Endothelial cell of umbilical vein (primary cell): Measurements from ENCODE around the gene AMDHD2. TPM values are rescaled to one million over a fixed set of nuclear protein-coding genes. Genes with fewer than 3 reads are reported as not detected.

ENCODE experiments used
- BruUV-seq: library from RNA; stranded (reverse); fragments of 400-500 nt; replicated peaks from 2 replicates; lab custom pipeline; 2021; lab: Mats Ljungman, UMichigan
- CTCF ChIA-PET: fragments of 300-600, 350-600 bp; sonication (Branson Sonifier 250); formaldehyde crosslinking; loops from one replicate; lab custom pipeline; 2021; ENCODE audit warnings: antibody characterized with exemption, inconsistent platforms; lab: Charles Lee
- POLR2A ChIA-PET: fragments of 300-600, 350-600 bp; sonication (Branson Sonifier 250); formaldehyde crosslinking; loops from one replicate; lab custom pipeline; 2021; ENCODE audit warnings: antibody characterized with exemption, inconsistent platforms; lab: Charles Lee
- DNase-seq: peaks from one replicate; pipeline ENCODE4 v3.0.0-alpha.2; 2011; ENCODE audit warnings: low read depth, low spot score
- FAIRE-seq: peaks from 2 replicates; lab custom pipeline; 2011; peaks lifted over from hg19 to GRCh38; lab: Jason Lieb, UNC
- H2AFZ ChIP-seq: 2 replicates; pipeline ENCODE4 v1.6.0; 2012; ENCODE audit warnings: low read depth, low read length, control low read depth, inconsistent platforms
- H3K27ac ChIP-seq: 2 replicates; pipeline ENCODE4 v1.5.1; 2011; ENCODE audit warnings: low read depth, mild to moderate bottlenecking, control low read depth, low read length, moderate library complexity; ENCODE audit not compliant: insufficient read depth
- H3K27me3 ChIP-seq, 2 experiments: 2 replicates each; pipeline versions ENCODE4 v1.6.0 to v1.6.1; 2011; ENCODE audit warnings: low read length in 2 of 2, mixed read lengths in 1 of 2; ENCODE audit not compliant: control insufficient read depth in 2 of 2, insufficient read depth in 2 of 2
- H3K36me3 ChIP-seq, 2 experiments: 2 replicates in 1 of 2; 3 replicates in 1 of 2; pipeline ENCODE4 v1.5.1; 2011; ENCODE audit warnings: low read length in 2 of 2, mild to moderate bottlenecking in 1 of 2, moderate library complexity in 1 of 2; ENCODE audit not compliant: control insufficient read depth in 2 of 2, insufficient read depth in 2 of 2; ENCODE audit errors: extremely low read depth in 1 of 2
- H3K4me1 ChIP-seq: 3 replicates; pipeline ENCODE4 v1.5.1; 2011; ENCODE audit warnings: mild to moderate bottlenecking, low read length; ENCODE audit not compliant: control insufficient read depth, insufficient read depth; ENCODE audit errors: extremely low read depth
- H3K4me2 ChIP-seq: 2 replicates; pipeline ENCODE4 v1.6.1; 2011; ENCODE audit warnings: low read length, control low read depth, mixed read lengths; ENCODE audit not compliant: insufficient read depth
- H3K4me3 ChIP-seq, 3 experiments: fragments of 200-600 bp in 1 of 3; sonication (generic), shearing (Covaris generic) in 1 of 3; replicated peaks in 1 of 3; 2 replicates each; pipeline ENCODE4 v1.5.1; 2011 to 2016; ENCODE audit warnings: control low read depth in 3 of 3, low read length in 3 of 3, mild to moderate bottlenecking in 2 of 3, inconsistent platforms in 1 of 3, low read depth in 1 of 3, moderate library complexity in 1 of 3; ENCODE audit not compliant: insufficient read depth in 1 of 3
- H3K79me2 ChIP-seq: 2 replicates; pipeline ENCODE4 v1.6.0; 2012; ENCODE audit warnings: low read length, inconsistent platforms; ENCODE audit not compliant: control insufficient read depth, insufficient read depth
- H3K9ac ChIP-seq: replicated peaks from 2 replicates; pipeline ENCODE3; 2011; ENCODE audit warnings: low read length, control low read depth; ENCODE audit not compliant: insufficient read depth; ENCODE audit errors: extremely low read depth
- H3K9me1 ChIP-seq: replicated peaks from 3 replicates; pipeline ENCODE4 v1.6.0; 2011; ENCODE audit warnings: mild to moderate bottlenecking, low read length; ENCODE audit not compliant: control insufficient read depth, insufficient read depth; ENCODE audit errors: extremely low read depth
- H3K9me3 ChIP-seq: replicated peaks from 2 replicates; pipeline ENCODE4 v1.5.1; 2012; ENCODE audit warnings: low read length, inconsistent platforms; ENCODE audit not compliant: control insufficient read depth, insufficient read depth
- H4K20me1 ChIP-seq: replicated peaks from 2 replicates; pipeline ENCODE3; 2011; ENCODE audit warnings: mild to moderate bottlenecking, low read length; ENCODE audit not compliant: control insufficient read depth, insufficient read depth; ENCODE audit errors: extremely low read depth
- EZH2 ChIP-seq: IDR thresholded peaks from 2 replicates; pipeline ENCODE4 v1.6.1; 2012; ENCODE audit warnings: borderline replicate concordance, low read depth, mild to moderate bottlenecking, moderate library complexity, low read length, inconsistent platforms; ENCODE audit not compliant: severe bottlenecking
- FOS ChIP-seq: IDR thresholded peaks from 2 replicates; pipeline ENCODE4 v1.6.1; 2011; ENCODE audit warnings: mild to moderate bottlenecking, low read length, moderate library complexity, borderline replicate concordance; ENCODE audit not compliant: insufficient read depth
- GATA2 ChIP-seq: IDR thresholded peaks from 2 replicates; pipeline ENCODE4 v1.7.0; 2011; ENCODE audit warnings: low read depth, mild to moderate bottlenecking, moderate library complexity, mixed read lengths, low read length; ENCODE audit not compliant: insufficient read length, insufficient read depth
- JUN ChIP-seq: IDR thresholded peaks from 2 replicates; pipeline ENCODE4 v1.6.1; 2011; ENCODE audit warnings: borderline replicate concordance, low read depth; ENCODE audit not compliant: insufficient read length, insufficient read depth
- MAX ChIP-seq: IDR thresholded peaks from 2 replicates; pipeline ENCODE4 v1.6.1; 2011; ENCODE audit not compliant: insufficient read depth, insufficient read length
- MYC ChIP-seq: IDR thresholded peaks from one replicate; pipeline ENCODE4 v1.6.1; 2011; ENCODE audit warnings: mild to moderate bottlenecking, low read depth, low read length
- POLR2A ChIP-seq: IDR thresholded peaks from 2 replicates; pipeline ENCODE4 v1.6.1; 2012; ENCODE audit warnings: low read depth, mild to moderate bottlenecking, control low read depth, low read length
- POLR2AphosphoS5 ChIP-seq: IDR thresholded peaks from 2 replicates; pipeline ENCODE4 v1.6.1; 2012; ENCODE audit warnings: low read depth, mild to moderate bottlenecking, control low read depth, low read length, moderate library complexity; ENCODE audit not compliant: insufficient read depth
- dilution Hi-C: fragments of 300-500 bp; cut with MboI; formaldehyde crosslinking; loops from one replicate; pipeline ENCODE4 v1.15.0; 2019; ENCODE audit warnings: low sequenced_read_pairs; ENCODE audit not compliant: extremely low pct_ligation_motif_present
- intact Hi-C: fragments of 100-400 bp; cut with micrococcal nuclease; formaldehyde crosslinking; loops from one replicate; pipeline ENCODE4 v1.10.0; 2022
- polyA plus RNA-seq, 4 experiments: library from polyadenylated mRNA; depleted of rRNA in 3 of 4; stranded (reverse) in 3 of 4; unstranded in 1 of 4; fragments of >200 nt; gene quantifications; 2 replicates each; pipeline versions ENCODE4 v1.2.1 to v1.2.3, GENCODE V29; 2011 to 2012; ENCODE audit warnings: missing spikeins in 1 of 4
- total RNA-seq: library from RNA; stranded (reverse); gene quantifications from 2 replicates; pipeline ENCODE4 v1.2.3, GENCODE V29; 2021
- TF ChIP-seq, protein P1 (sequence below), 2 donors: IDR thresholded peaks; 1 replicate in 1 of 2; 2 replicates in 1 of 2; pipeline ENCODE4 v1.5.1; 2011; ENCODE audit warnings: low read length in 2 of 2, mild to moderate bottlenecking in 2 of 2, moderate library complexity in 2 of 2, control low read depth in 1 of 2, inconsistent platforms in 1 of 2, low read depth in 1 of 2; ENCODE audit not compliant: insufficient read depth in 1 of 2; ENCODE audit errors: extremely low read depth in 1 of 2

The AMDHD2 gene
- total and polyA plus RNA-seq, 2 donors (not counting 3 experiments of a cell fraction or from before 2014, with no cell fraction given), result 39.4 to 59.5 TPM

DNA sequence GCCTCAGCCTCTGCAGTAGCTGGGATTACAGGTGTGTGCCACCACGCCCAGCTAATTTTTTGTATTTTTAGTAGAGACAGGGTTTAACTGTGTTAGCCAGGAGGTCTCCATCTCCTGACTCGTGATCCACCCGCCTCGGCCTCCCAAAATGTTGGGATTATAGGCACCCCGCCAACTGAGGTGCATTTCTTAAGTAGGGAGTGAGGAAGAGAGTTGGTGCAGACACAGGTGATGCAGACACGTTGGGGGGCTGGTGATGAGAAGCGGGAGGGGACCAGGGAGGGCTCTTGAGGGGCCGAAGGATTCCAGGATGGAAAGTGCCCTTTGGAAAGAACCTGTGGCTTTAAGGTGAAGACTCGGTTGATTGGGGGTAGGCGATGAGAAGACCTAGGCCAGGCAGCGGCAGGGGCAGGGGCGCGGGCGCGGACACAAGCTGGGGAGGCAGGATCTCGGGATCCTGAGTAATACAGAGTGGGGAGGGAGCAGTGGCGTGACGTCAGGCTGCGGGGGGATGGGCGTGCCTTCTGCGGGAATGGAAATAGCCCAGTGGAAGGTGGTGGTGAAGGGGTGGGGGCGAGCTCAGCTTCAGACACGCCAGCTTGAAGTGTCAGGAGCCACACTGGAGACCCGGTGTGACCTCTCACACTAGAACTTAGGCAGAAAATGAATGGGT is 8.9 kb upstream of the AMDHD2 start:
- TF ChIP-seq FOS (no peak), JUN (no peak), MYC (no peak), POLR2A (no peak), POLR2AphosphoS5 (no peak), GATA2 (no peak), MAX (no peak), EZH2 (no peak)
- TF ChIP-seq, protein P1, sequence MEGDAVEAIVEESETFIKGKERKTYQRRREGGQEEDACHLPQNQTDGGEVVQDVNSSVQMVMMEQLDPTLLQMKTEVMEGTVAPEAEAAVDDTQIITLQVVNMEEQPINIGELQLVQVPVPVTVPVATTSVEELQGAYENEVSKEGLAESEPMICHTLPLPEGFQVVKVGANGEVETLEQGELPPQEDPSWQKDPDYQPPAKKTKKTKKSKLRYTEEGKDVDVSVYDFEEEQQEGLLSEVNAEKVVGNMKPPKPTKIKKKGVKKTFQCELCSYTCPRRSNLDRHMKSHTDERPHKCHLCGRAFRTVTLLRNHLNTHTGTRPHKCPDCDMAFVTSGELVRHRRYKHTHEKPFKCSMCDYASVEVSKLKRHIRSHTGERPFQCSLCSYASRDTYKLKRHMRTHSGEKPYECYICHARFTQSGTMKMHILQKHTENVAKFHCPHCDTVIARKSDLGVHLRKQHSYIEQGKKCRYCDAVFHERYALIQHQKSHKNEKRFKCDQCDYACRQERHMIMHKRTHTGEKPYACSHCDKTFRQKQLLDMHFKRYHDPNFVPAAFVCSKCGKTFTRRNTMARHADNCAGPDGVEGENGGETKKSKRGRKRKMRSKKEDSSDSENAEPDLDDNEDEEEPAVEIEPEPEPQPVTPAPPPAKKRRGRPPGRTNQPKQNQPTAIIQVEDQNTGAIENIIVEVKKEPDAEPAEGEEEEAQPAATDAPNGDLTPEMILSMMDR (IDR thresholded peaks at IDR 0.05; ENCODE audit: extremely low read depth in 1 of 2, insufficient read depth in 1 of 2, low read depth in 1 of 2, low read length in 2 of 2), result no peak
- FAIRE-seq (no peak), DNase-seq (peak; percentile 59)
- no peak overlapping the region for H3K9ac ChIP-seq
- no peaks in the 10 kb centered on the region for H3K27me3 ChIP-seq
- peaks cover 12% of the 10 kb centered on the region for H3K4me1 ChIP-seq
- ChIA-PET POLR2A (no interaction called here), CTCF (interaction anchor here (1.2 kb wide), 1 partner anchor 10 kb away, joined by 5 read pairs; no protein-coding TSS in a partner anchor)
- no TSS peak for BruUV-seq
- H3K4me3 ChIP-seq, result no peak overlapping the region
- peaks cover 2% of the 10 kb centered on the region for H4K20me1 ChIP-seq
- H3K9me1 ChIP-seq, result no peaks in the 10 kb centered on the region
- no peak overlapping the region for H3K27ac ChIP-seq
- dilution Hi-C loops, result no loop called here
- no peak overlapping the region for H3K4me2 ChIP-seq
- peak overlapping the region; percentile 15 for H2AFZ ChIP-seq
- no peaks in the 10 kb centered on the region for H3K36me3 ChIP-seq
- intact Hi-C loops, result no loop called here
- no peaks in the 10 kb centered on the region for H3K9me3 ChIP-seq
- peaks cover 24% of the 10 kb centered on the region for H3K79me2 ChIP-seq
